Hepatocyte (in vitro differentiated cells): ENCODE data around the gene SYTL5. TPM values are rescaled to one million over a fixed set of nuclear protein-coding genes. Genes with fewer than 3 reads are reported as not detected.

Source experiments
- DNase-seq: peaks from one replicate; pipeline ENCODE4 v3.0.0-alpha.2; 2016; ENCODE audit warnings: low spot score
- H2AFZ ChIP-seq: fragments of 200-600 bp; sonication (generic); 2 replicates; pipeline ENCODE4 v1.6.0; 2016; ENCODE audit warnings: antibody characterized with exemption, mild to moderate bottlenecking
- H3K27ac ChIP-seq: fragments of 200-600 bp; sonication (generic); 2 replicates; pipeline ENCODE4 v1.5.1; 2016; ENCODE audit warnings: mild to moderate bottlenecking
- H3K27me3 ChIP-seq: fragments of 200-600 bp; sonication (generic); 2 replicates; pipeline ENCODE4 v1.6.1; 2016
- H3K36me3 ChIP-seq: fragments of 200-600 bp; sonication (generic); replicated peaks from 2 replicates; pipeline ENCODE4 v1.5.1; 2016; ENCODE audit warnings: low read depth; ENCODE audit not compliant: insufficient read depth
- H3K4me1 ChIP-seq: fragments of 200-600 bp; sonication (generic); 2 replicates; pipeline ENCODE4 v1.5.1; 2016; ENCODE audit warnings: mild to moderate bottlenecking, moderate library complexity; ENCODE audit not compliant: insufficient read depth
- H3K4me2 ChIP-seq: fragments of 200-600 bp; sonication (generic); 2 replicates; pipeline ENCODE4 v1.6.0; 2016
- H3K4me3 ChIP-seq: fragments of 200-600 bp; sonication (generic); 2 replicates; pipeline ENCODE4 v1.5.1; 2016; ENCODE audit warnings: mild to moderate bottlenecking
- H3K79me2 ChIP-seq: fragments of 200-600 bp; sonication (generic); 2 replicates; pipeline ENCODE4 v1.6.0; 2017; ENCODE audit warnings: mild to moderate bottlenecking
- H3K9me2 ChIP-seq: fragments of 200-600 bp; sonication (generic); replicated peaks from 2 replicates; pipeline ENCODE4 v1.6.0; 2017; ENCODE audit warnings: mild to moderate bottlenecking; ENCODE audit not compliant: insufficient read depth
- H3K9me3 ChIP-seq: fragments of 200-600 bp; sonication (generic); 2 replicates; pipeline ENCODE4 v1.5.1; 2016; ENCODE audit warnings: low read depth, mild to moderate bottlenecking
- H4K20me1 ChIP-seq: fragments of 200-600 bp; sonication (generic); 2 replicates; pipeline ENCODE4 v1.6.0; 2016; ENCODE audit warnings: mild to moderate bottlenecking; ENCODE audit not compliant: insufficient read depth, poor library complexity, severe bottlenecking
- EZH2 ChIP-seq: fragments of 200-600 bp; sonication (generic); IDR thresholded peaks from 2 replicates; pipeline ENCODE4 v1.6.1; 2016; ENCODE audit warnings: antibody characterized with exemption, mild to moderate bottlenecking, borderline replicate concordance
- EZH2phosphoT487 ChIP-seq: fragments of 200-600 bp; sonication (generic); IDR thresholded peaks from one replicate; pipeline ENCODE4 v1.6.1; 2018; ENCODE audit warnings: antibody characterized with exemption, mild to moderate bottlenecking, low read depth, moderate library complexity; ENCODE audit not compliant: unreplicated experiment, severe bottlenecking
- WGBS: methylation state at CpG from one replicate; pipeline ENCODE4 v1.1.6; 2016; ENCODE audit warnings: low lambda C conversion rate; ENCODE audit errors: missing lambda C conversion rate; 5-methylcytosine and 5-hydroxymethylcytosine counted together
- polyA plus RNA-seq: library from polyadenylated mRNA; unstranded; fragments of >200 nt; fragmentation: Nextera tagmentation; extraction: Ambion mirVana; gene quantifications from 2 replicates; pipeline ENCODE4 v1.2.1, GENCODE V29; 2016
- total RNA-seq: library from RNA; depleted of rRNA; stranded (reverse); fragments of >200 nt; gene quantifications from 2 replicates; pipeline ENCODE4 v1.2.3, GENCODE V29; 2014
- TF ChIP-seq, protein P1 (sequence below): fragments of 200-600 bp; sonication (generic); IDR thresholded peaks from 2 replicates; pipeline ENCODE4 v1.5.1; 2016; ENCODE audit warnings: antibody characterized with exemption, mild to moderate bottlenecking; ENCODE audit not compliant: poor library complexity

Gene SYTL5
- total and polyA plus RNA-seq, 2 experiments from 2014 or later, result 1.2 to 8.0 TPM

- no peaks in the 10 kb centered on the region for H3K79me2 ChIP-seq
- no peaks in the 10 kb centered on the region for H3K27me3 ChIP-seq
- H3K36me3 ChIP-seq, result no peaks in the 10 kb centered on the region
- TF ChIP-seq EZH2 (no peak), EZH2phosphoT487 (no peak)
- TF ChIP-seq, protein P1, sequence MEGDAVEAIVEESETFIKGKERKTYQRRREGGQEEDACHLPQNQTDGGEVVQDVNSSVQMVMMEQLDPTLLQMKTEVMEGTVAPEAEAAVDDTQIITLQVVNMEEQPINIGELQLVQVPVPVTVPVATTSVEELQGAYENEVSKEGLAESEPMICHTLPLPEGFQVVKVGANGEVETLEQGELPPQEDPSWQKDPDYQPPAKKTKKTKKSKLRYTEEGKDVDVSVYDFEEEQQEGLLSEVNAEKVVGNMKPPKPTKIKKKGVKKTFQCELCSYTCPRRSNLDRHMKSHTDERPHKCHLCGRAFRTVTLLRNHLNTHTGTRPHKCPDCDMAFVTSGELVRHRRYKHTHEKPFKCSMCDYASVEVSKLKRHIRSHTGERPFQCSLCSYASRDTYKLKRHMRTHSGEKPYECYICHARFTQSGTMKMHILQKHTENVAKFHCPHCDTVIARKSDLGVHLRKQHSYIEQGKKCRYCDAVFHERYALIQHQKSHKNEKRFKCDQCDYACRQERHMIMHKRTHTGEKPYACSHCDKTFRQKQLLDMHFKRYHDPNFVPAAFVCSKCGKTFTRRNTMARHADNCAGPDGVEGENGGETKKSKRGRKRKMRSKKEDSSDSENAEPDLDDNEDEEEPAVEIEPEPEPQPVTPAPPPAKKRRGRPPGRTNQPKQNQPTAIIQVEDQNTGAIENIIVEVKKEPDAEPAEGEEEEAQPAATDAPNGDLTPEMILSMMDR, result no peak
- H4K20me1 ChIP-seq, result no peaks in the 10 kb centered on the region
- no peaks in the 10 kb centered on the region for H3K9me2 ChIP-seq
- DNase-seq, result no peak
- peaks cover 7% of the 10 kb centered on the region for H3K4me1 ChIP-seq
- no peak overlapping the region for H2AFZ ChIP-seq
- H3K9me3 ChIP-seq, result no peaks in the 10 kb centered on the region
- no peak overlapping the region for H3K4me2 ChIP-seq
- H3K27ac ChIP-seq, result no peak overlapping the region
- 63% methylated on average over 3 of the region's 3 CpGs for WGBS
- no peak overlapping the region for H3K4me3 ChIP-seq
These were observed 34.9 kb downstream of the SYTL5 start for GRCh38 chrX:38041237-38041636.

- Histone ChIP-seq H3K79me2 (no peaks in the 10 kb centered on the region), H3K36me3 (no peaks in the 10 kb centered on the region), H3K4me2 (no peak overlapping the region), H3K9me3 (no peaks in the 10 kb centered on the region), H3K4me3 (no peak overlapping the region), H2AFZ (no peak overlapping the region), H4K20me1 (no peaks in the 10 kb centered on the region), H3K27ac (no peak overlapping the region), H3K9me2 (no peaks in the 10 kb centered on the region), H3K4me1 (peaks cover 7% of the 10 kb centered on the region), H3K27me3 (no peaks in the 10 kb centered on the region)
- no peak for DNase-seq
- no peak for TF ChIP-seq EZH2phosphoT487
- WGBS, result 57% methylated on average over 3 of the region's 3 CpGs
These were observed 38.3 kb downstream of the SYTL5 start for GRCh38 chrX:38044701-38045100.

- Histone ChIP-seq H3K36me3 (no peaks in the 10 kb centered on the region), H4K20me1 (no peaks in the 10 kb centered on the region), H3K79me2 (no peaks in the 10 kb centered on the region), H3K4me2 (peak overlapping the region; percentile 38), H2AFZ (no peak overlapping the region), H3K9me2 (no peaks in the 10 kb centered on the region), H3K9me3 (no peaks in the 10 kb centered on the region), H3K27ac (peak overlapping the region; percentile 65), H3K27me3 (no peaks in the 10 kb centered on the region), H3K4me1 (peaks cover 7% of the 10 kb centered on the region), H3K4me3 (no peak overlapping the region)
- TF ChIP-seq, protein P1, result no peak
- TF ChIP-seq EZH2, result no peak
- no peak for TF ChIP-seq EZH2phosphoT487
- peak; percentile 15 for DNase-seq
- 57% methylated on average over 3 of the region's 3 CpGs for WGBS
These were observed 39.3 kb downstream of the SYTL5 start for GRCh38 chrX:38045538-38046096.

- Histone ChIP-seq H3K4me3 (no peak overlapping the region), H3K9me2 (no peaks in the 10 kb centered on the region), H3K79me2 (no peaks in the 10 kb centered on the region), H2AFZ (no peak overlapping the region), H4K20me1 (no peaks in the 10 kb centered on the region), H3K27me3 (no peaks in the 10 kb centered on the region), H3K36me3 (no peaks in the 10 kb centered on the region), H3K9me3 (no peaks in the 10 kb centered on the region), H3K4me2 (no peak overlapping the region), H3K27ac (no peak overlapping the region), H3K4me1 (peaks cover 7% of the 10 kb centered on the region)
- TF ChIP-seq, protein P1, result no peak
- TF ChIP-seq EZH2, result no peak
- DNase-seq, result no peak
- WGBS, result 83% methylated on average over 1 of the region's 1 CpG
These were observed 42.5 kb downstream of the SYTL5 start for GRCh38 chrX:38048886-38049285.
